Heart left ventricle (tissue), 13 donors: ENCODE data around the gene CEBPA.

Source experiments
- CTCF ChIP-seq, 12 donors: fragments of 200-600 bp; sonication (generic) in 4 of 12; IDR thresholded peaks; one replicate each; pipeline versions ENCODE4 v1.5.0 to v1.8.0; 2018 to 2022; ENCODE audit warnings: antibody characterized with exemption in 12 of 12, mild to moderate bottlenecking in 5 of 12
- POLR2A ChIP-seq, 2 donors: fragments of 450-650 bp; IDR thresholded peaks; one replicate each; pipeline ENCODE4 v1.6.1; 2017; ENCODE audit warnings: antibody characterized with exemption in 2 of 2, mild to moderate bottlenecking in 2 of 2, moderate library complexity in 2 of 2
- donor health status: ischemic (EF 13 %, LVEDD 7.1; RV severe dilation, severe dysfunction).
- donor health status: DM: no; HTN: yes; CAD: no.
- donor health status: DM: no; HTN: no; CAD: no.
- donor health status: ischemic (EF 25% LVEDD 6.9; RV normal size, moderate dysfunction).
- donor health status: ischemic (EF 25% LVEDD 5.7; RV mildly dilated, moderate dysfunction).
- donor health status: ischemic (EF 35%, LVEDD 5.7; RV mildly dilated, moderate dysfunction).
- donor health status: nonischemic (EF 11% LVEDD 7.7; RV severe dilation, severe dysfunction).
- donor health status: DM: yes; HTN: yes; CAD: no.
- donor health status: PGD.
- donor health status: ischemic (EF 29% LVEDD 5.4; RV normal size, mild dysfunction).
- donor health status: nonischemic (EF 23%, LVEDD 6.1; RV moderate dilation, normal function).

GRCh38 chr19:33259539-33259938 lies 42.8 kb downstream of the CEBPA start:
- no peak for TF ChIP-seq POLR2A (IDR thresholded peaks at IDR 0.05)
- TF ChIP-seq CTCF (IDR thresholded peaks at IDR 0.05): no peak
